KBM-7 (cell line): Measurements from ENCODE around the gene VSIG10.
A peak's percentile ranks its signal among the peaks of the same experiment; 100 is the strongest.
"Not testable (repeated sequence)": the region's sequence is repeated elsewhere in the genome, so short reads cannot be mapped to it uniquely, and the experiment has no call there.

Experiments used
- DNase-seq: peaks from one replicate; pipeline ENCODE4 v3.0.0-alpha.2; 2015
- in situ Hi-C: fragments of 300-500 bp; cut with MboI; formaldehyde crosslinking; loops from 2 replicates; pipeline ENCODE4 v1.14.3; 2020; ENCODE audit warnings: low sequenced_read_pairs, low pct_unique_long_range_greater_than_20kb, mixed read lengths

Gene VSIG10

GRCh38 chr12:118103601-118104382 is at the start of gene VSIG10:
Gene VSIG10, minus strand, starts transcription at chr12:118104011. Its CDS starts 340 bp downstream, at chr12:118103671.
- peak; percentile 81 for DNase-seq
- in situ Hi-C loops, result no loop called here

GRCh38 chr12:118151755-118152154 is 47.9 kb upstream of the VSIG10 start:
- DNase-seq, result no peak
- in situ Hi-C loops, result no loop called here

GRCh38 chr12:118150625-118151024 is 46.8 kb upstream of the VSIG10 start:
- DNase-seq, result no peak
- in situ Hi-C loops, result no loop called here

- in situ Hi-C loops, result no loop called here
- DNase-seq, result no peak
Observed at GRCh38 chr12:118148287-118148686, 44.5 kb upstream of the VSIG10 start.

- DNase-seq, result no peak
- in situ Hi-C loops, result no loop called here
Observed at GRCh38 chr12:118145798-118146156, 42.0 kb upstream of the VSIG10 start.

GRCh38 chr12:118145113-118145797 is 41.4 kb upstream of the VSIG10 start:
- in situ Hi-C loops, result no loop called here

GRCh38 chr12:118144499-118144898 is 40.7 kb upstream of the VSIG10 start:
- in situ Hi-C loops, result no loop called here
- DNase-seq, result no peak

More at GRCh38 chr12:118145113-118145797, 41.4 kb upstream of the VSIG10 start:
- DNase-seq, result peak; percentile 19

- no peak for DNase-seq
Observed at GRCh38 chr12:118140825-118141224, 37.0 kb upstream of the VSIG10 start.

GRCh38 chr12:118137148-118137678 is 33.4 kb upstream of the VSIG10 start:
- no peak for DNase-seq
- in situ Hi-C loops, result no loop called here

More at GRCh38 chr12:118140825-118141224, 37.0 kb upstream of the VSIG10 start:
- in situ Hi-C loops, result no loop called here

GRCh38 chr12:118136559-118137003 is 32.8 kb upstream of the VSIG10 start:
- peak; percentile 41 for DNase-seq
- in situ Hi-C loops, result no loop called here

- peak; percentile 95 for DNase-seq
- in situ Hi-C loops, result no loop called here
Observed at GRCh38 chr12:118135788-118136558, 32.2 kb upstream of the VSIG10 start, which contains the start of gene PEBP1. Gene PEBP1, plus strand, starts transcription at chr12:118136124. Its CDS starts 86 bp downstream, at chr12:118136210.

GRCh38 chr12:118129436-118129835 is 25.6 kb upstream of the VSIG10 start:
- DNase-seq, in situ Hi-C loops: not testable (repeated sequence)

GRCh38 chr12:118127867-118128266 is 24.1 kb upstream of the VSIG10 start:
- in situ Hi-C loops, result no loop called here
- DNase-seq, result no peak

- in situ Hi-C loops, result no loop called here
- DNase-seq, result no peak
Observed at GRCh38 chr12:118126119-118126757, 22.4 kb upstream of the VSIG10 start.

GRCh38 chr12:118125743-118126118 is 21.9 kb upstream of the VSIG10 start:
- in situ Hi-C loops, result no loop called here
- no peak for DNase-seq

GRCh38 chr12:118124333-118124874 is 20.6 kb upstream of the VSIG10 start:
- DNase-seq, result no peak
- in situ Hi-C loops, result no loop called here

- in situ Hi-C loops, result no loop called here
- DNase-seq, result no peak
Observed at GRCh38 chr12:118122264-118122663, 18.5 kb upstream of the VSIG10 start.

- DNase-seq, result peak; percentile 61
- in situ Hi-C loops, result no loop called here
Observed at GRCh38 chr12:118120579-118121363, 17.0 kb upstream of the VSIG10 start.
